ENCODE data around the gene IFT81.

- TF ChIP-seq EZH2 (conservative IDR thresholded peaks at IDR 0.05; ENCODE audit: low read depth, low read length) (no peak), CTCF (CRISPR knock-in tag; IDR thresholded peaks at IDR 0.05) (no peak), ZSCAN29 (CRISPR knock-in tag; conservative IDR thresholded peaks at IDR 0.05) (no peak), TEAD3 (CRISPR knock-in tag; optimal IDR thresholded peaks at IDR 0.05; ENCODE audit: borderline replicate concordance) (no peak), XBP1 (CRISPR knock-in tag; IDR thresholded peaks at IDR 0.05) (no peak), KMT2B (CRISPR knock-in tag; IDR thresholded peaks at IDR 0.05) (no peak), DBP (CRISPR knock-in tag; IDR thresholded peaks at IDR 0.05; ENCODE audit: not compliant biosample characterization) (no peak), BCL3 (CRISPR knock-in tag; IDR thresholded peaks at IDR 0.05) (no peak), MYC (CRISPR knock-in tag; IDR thresholded peaks at IDR 0.05; ENCODE audit: borderline replicate concordance) (no peak), MTA3 (CRISPR knock-in tag; IDR thresholded peaks at IDR 0.05) (no peak), NFIC (IDR thresholded peaks at IDR 0.05; ENCODE audit: low read length) (no peak), ZBTB44 (CRISPR knock-in tag; IDR thresholded peaks at IDR 0.05) (no peak), ZNF549 (CRISPR knock-in tag; IDR thresholded peaks at IDR 0.05) (no peak), RCOR2 (CRISPR knock-in tag; IDR thresholded peaks at IDR 0.05) (no peak)
Observed at GRCh38 chr12:110088936-110089335, 35.2 kb upstream of the IFT81 start.

Data from HepG2 (cell line).